Hematopoietic multipotent progenitor cell treated with erythropoietin and hydrocortisone succinate and interleukin-3 and kit ligand, for 6 days (in vitro differentiated cells): ENCODE measurements around the gene GPAT3.
"Not testable (repeated sequence)": the region's sequence is repeated elsewhere in the genome, so short reads cannot be mapped to it uniquely, and the experiment has no call there.

Experiments
- DNase-seq: peaks from one replicate; pipeline ENCODE4 v3.0.0-alpha.2; 2015

GPAT3 gene

GRCh38 chr4:83535520-83536361 lies at the start of gene GPAT3:
TSS of gene GPAT3 (plus strand) at chr4:83536108. CDS start at chr4:83536623, 515 bp downstream.
- peak; percentile 73 for DNase-seq

GRCh38 chr4:83486457-83487129 lies 49.3 kb upstream of the GPAT3 start:
- peak; percentile 65 for DNase-seq

GRCh38 chr4:83489711-83490326 lies 46.1 kb upstream of the GPAT3 start:
- peak; percentile 63 for DNase-seq

- peak; percentile 80 for DNase-seq
These were observed 44.9 kb upstream of the GPAT3 start for GRCh38 chr4:83490876-83491450.

- DNase-seq: peak; percentile 82
These were observed 39.6 kb upstream of the GPAT3 start for GRCh38 chr4:83496085-83496917.

GRCh38 chr4:83498187-83498586 lies 37.7 kb upstream of the GPAT3 start:
- no peak for DNase-seq

GRCh38 chr4:83501671-83502070 lies 34.2 kb upstream of the GPAT3 start:
- DNase-seq: not testable (repeated sequence)

GRCh38 chr4:83503974-83504373 lies 31.9 kb upstream of the GPAT3 start:
- no peak for DNase-seq

- no peak for DNase-seq
These were observed 31.4 kb upstream of the GPAT3 start for GRCh38 chr4:83504503-83504902.

GRCh38 chr4:83504996-83505395 lies 30.9 kb upstream of the GPAT3 start:
- no peak for DNase-seq

- DNase-seq: peak; percentile 81
These were observed 26.7 kb upstream of the GPAT3 start for GRCh38 chr4:83509156-83509585.

- no peak for DNase-seq
These were observed 25.5 kb upstream of the GPAT3 start for GRCh38 chr4:83510442-83510841.

GRCh38 chr4:83516042-83516772 lies 19.7 kb upstream of the GPAT3 start:
- no peak for DNase-seq

- DNase-seq: no peak
These were observed 13.7 kb upstream of the GPAT3 start for GRCh38 chr4:83522239-83522638.

- no peak for DNase-seq
These were observed 8.2 kb upstream of the GPAT3 start for GRCh38 chr4:83527671-83528070.

GRCh38 chr4:83536362-83537272 lies 709 bp downstream of the GPAT3 start:
- DNase-seq: peak; percentile 11

- no peak for DNase-seq
These were observed 6.3 kb downstream of the GPAT3 start for GRCh38 chr4:83542225-83542624.

- DNase-seq: peak; percentile 58
These were observed 10.9 kb downstream of the GPAT3 start for GRCh38 chr4:83546786-83547185.

GRCh38 chr4:83548151-83548905 lies 12.4 kb downstream of the GPAT3 start:
- DNase-seq: peak; percentile 96

- DNase-seq: no peak
These were observed 16.2 kb downstream of the GPAT3 start for GRCh38 chr4:83552083-83552482.
